ENCODE measurements around the gene SRSF10. TPM values are rescaled to one million over a fixed set of nuclear protein-coding genes. Genes with fewer than 3 reads are reported as not detected.
"Not testable (repeated sequence)": the region's sequence is repeated elsewhere in the genome, so short reads cannot be mapped to it uniquely, and the experiment has no call there.

The SRSF10 gene
- total RNA-seq (2014; rRNA removed; shearing (Covaris generic)) = 99.5 and 107 TPM in 2 replicates

GRCh38 chr1:23979881-23980727, at the start of gene SRSF10:
Gene SRSF10, minus strand, starts transcription at chr1:23980327. Its CDS starts 72 bp downstream, at chr1:23980255.
- peak; percentile 99 for DNase-seq (ENCODE audit: low read depth)

- peak; percentile 64 for DNase-seq (ENCODE audit: low read depth)
Measured at GRCh38 chr1:24027838-24028468, 47.8 kb upstream of the SRSF10 start.

GRCh38 chr1:24022581-24023361, 42.6 kb upstream of the SRSF10 start:
- DNase-seq (ENCODE audit: low read depth) = peak; percentile 95

- no peak for DNase-seq (ENCODE audit: low read depth)
Measured at GRCh38 chr1:24021403-24022266, 41.5 kb upstream of the SRSF10 start.

- DNase-seq (ENCODE audit: low read depth) = no peak
Measured at GRCh38 chr1:24020470-24020869, 40.3 kb upstream of the SRSF10 start.

GRCh38 chr1:24020025-24020424, 39.9 kb upstream of the SRSF10 start:
- DNase-seq (ENCODE audit: low read depth) = no peak

GRCh38 chr1:24018611-24019580, 38.8 kb upstream of the SRSF10 start:
- peak; percentile 99 for DNase-seq (ENCODE audit: low read depth)

- no peak for DNase-seq (ENCODE audit: low read depth)
Measured at GRCh38 chr1:24015221-24016210, 35.4 kb upstream of the SRSF10 start.

GRCh38 chr1:24012878-24013277, 32.8 kb upstream of the SRSF10 start:
- DNase-seq (ENCODE audit: low read depth) = not testable (repeated sequence)

- no peak for DNase-seq (ENCODE audit: low read depth)
Measured at GRCh38 chr1:24010650-24011049, 30.5 kb upstream of the SRSF10 start.

- DNase-seq (ENCODE audit: low read depth) = peak; percentile 59
Measured at GRCh38 chr1:24009406-24009805, 29.3 kb upstream of the SRSF10 start.

GRCh38 chr1:24008574-24009184, 28.6 kb upstream of the SRSF10 start:
- peak; percentile 39 for DNase-seq (ENCODE audit: low read depth)

- no peak for DNase-seq (ENCODE audit: low read depth)
Measured at GRCh38 chr1:24007079-24007478, 27.0 kb upstream of the SRSF10 start.

GRCh38 chr1:24005163-24005562, 25.0 kb upstream of the SRSF10 start:
- no peak for DNase-seq (ENCODE audit: low read depth)

- DNase-seq (ENCODE audit: low read depth) = no peak
Measured at GRCh38 chr1:24004132-24004531, 24.0 kb upstream of the SRSF10 start.

GRCh38 chr1:24003331-24003972, 23.3 kb upstream of the SRSF10 start:
- peak; percentile 48 for DNase-seq (ENCODE audit: low read depth)

- no peak for DNase-seq (ENCODE audit: low read depth)
Measured at GRCh38 chr1:24002695-24003094, 22.6 kb upstream of the SRSF10 start.

- DNase-seq (ENCODE audit: low read depth) = no peak
Measured at GRCh38 chr1:23999156-23999671, 19.1 kb upstream of the SRSF10 start.

All from RPMI7951 (cell line).